Prostate gland (tissue), 2 donors: ENCODE measurements around the gene WDR18.

Experiments used
- POLR2A ChIP-seq: fragments of 450-650 bp; IDR thresholded peaks from one replicate; pipeline ENCODE4 v1.6.1; 2016; ENCODE audit warnings: antibody characterized with exemption, mild to moderate bottlenecking
- POLR2AphosphoS5 ChIP-seq: sonication (generic); formaldehyde crosslinking; IDR thresholded peaks from one replicate; pipeline ENCODE4 v1.6.1; 2017; ENCODE audit warnings: antibody characterized with exemption
- TF ChIP-seq, protein P1 (sequence below), 4 experiments: fragments of 200-600 bp in 2 of 4; fragments of 450-650 bp in 2 of 4; sonication (generic) in 2 of 4; IDR thresholded peaks; 1 replicate in 3 of 4; 2 replicates in 1 of 4; pipeline ENCODE4 v1.5.1; 2016 to 2019; ENCODE audit warnings: antibody characterized with exemption in 4 of 4, mild to moderate bottlenecking in 2 of 4, moderate library complexity in 2 of 4

DNA sequence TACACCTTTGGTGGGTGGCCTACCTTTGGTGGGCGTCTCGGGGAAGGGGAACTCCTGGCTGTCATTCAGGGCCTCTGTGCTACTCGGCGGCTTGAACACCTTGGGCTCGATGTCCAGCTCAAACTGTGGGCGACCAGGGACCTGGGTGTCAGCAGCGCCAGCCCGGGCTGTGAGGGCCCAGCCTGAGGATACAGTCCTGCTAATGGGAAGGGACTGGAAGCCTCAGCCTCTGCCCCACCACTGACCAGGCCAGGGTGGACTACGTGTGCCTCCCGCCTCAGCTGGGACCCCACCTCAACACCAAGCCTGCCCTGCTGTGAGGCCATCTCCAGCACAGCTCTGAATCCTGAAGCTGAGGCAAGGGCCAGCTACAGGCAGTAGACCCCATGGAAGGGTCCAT, 29.1 kb downstream of the WDR18 start:
- TF ChIP-seq, protein P1, sequence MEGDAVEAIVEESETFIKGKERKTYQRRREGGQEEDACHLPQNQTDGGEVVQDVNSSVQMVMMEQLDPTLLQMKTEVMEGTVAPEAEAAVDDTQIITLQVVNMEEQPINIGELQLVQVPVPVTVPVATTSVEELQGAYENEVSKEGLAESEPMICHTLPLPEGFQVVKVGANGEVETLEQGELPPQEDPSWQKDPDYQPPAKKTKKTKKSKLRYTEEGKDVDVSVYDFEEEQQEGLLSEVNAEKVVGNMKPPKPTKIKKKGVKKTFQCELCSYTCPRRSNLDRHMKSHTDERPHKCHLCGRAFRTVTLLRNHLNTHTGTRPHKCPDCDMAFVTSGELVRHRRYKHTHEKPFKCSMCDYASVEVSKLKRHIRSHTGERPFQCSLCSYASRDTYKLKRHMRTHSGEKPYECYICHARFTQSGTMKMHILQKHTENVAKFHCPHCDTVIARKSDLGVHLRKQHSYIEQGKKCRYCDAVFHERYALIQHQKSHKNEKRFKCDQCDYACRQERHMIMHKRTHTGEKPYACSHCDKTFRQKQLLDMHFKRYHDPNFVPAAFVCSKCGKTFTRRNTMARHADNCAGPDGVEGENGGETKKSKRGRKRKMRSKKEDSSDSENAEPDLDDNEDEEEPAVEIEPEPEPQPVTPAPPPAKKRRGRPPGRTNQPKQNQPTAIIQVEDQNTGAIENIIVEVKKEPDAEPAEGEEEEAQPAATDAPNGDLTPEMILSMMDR (IDR thresholded peaks at IDR 0.05): no peak
- TF ChIP-seq POLR2AphosphoS5 (no peak), POLR2A (no peak)
